HG03558 (cell line): ENCODE data around the gene OLIG3.

Experiments
- ATAC-seq: cut with Tn5 transposase; IDR thresholded peaks from one replicate; pipeline ENCODE4 v1.9.1; 2021; ENCODE audit warnings: moderate number of reproducible peaks; ENCODE audit not compliant: unreplicated experiment; ENCODE audit errors: extremely low read depth

OLIG3 gene

DNA sequence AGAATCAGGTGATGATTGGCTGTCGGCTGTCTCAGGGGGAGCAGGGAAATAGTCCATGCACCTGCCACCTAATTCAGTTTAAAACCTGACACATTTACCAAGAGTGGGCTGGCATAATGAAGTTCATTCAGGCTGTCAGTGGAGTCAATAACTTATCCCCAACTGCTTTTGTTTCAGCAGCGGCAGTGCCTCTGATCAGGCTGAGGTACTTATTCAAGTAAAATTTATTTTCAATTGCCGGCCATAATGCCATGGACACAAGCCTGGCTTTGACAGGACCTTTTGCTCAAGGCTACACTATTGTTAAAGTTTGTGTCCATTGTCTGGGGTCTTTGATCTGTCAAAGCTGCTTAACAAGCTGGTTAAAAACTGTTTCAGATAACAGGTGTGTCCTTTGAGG is 20.6 kb downstream of the OLIG3 start:
- ATAC-seq: no peak

DNA sequence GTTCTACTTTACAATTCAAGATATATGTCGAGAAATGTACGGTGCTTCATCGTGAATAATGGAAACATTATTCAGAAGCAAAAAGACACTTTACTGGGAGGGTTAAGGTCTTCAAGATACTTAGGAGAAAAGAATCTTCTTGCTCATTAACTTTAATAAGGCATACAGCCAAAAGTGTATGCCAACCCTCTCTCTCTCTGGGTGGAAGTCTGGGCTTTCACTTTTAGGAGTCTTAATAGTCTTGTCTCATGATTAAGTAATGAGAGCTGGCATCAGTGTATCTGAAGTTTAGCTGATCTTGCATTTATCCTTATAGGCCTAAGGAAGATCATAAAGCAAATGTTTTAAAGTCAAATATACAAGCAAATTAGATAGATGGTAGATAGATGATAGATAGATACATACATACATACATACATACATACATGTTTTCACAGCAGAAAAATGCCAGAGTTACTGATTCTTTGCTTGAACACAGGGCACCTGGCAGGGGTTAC is 21.5 kb downstream of the OLIG3 start:
- ATAC-seq: no peak

DNA sequence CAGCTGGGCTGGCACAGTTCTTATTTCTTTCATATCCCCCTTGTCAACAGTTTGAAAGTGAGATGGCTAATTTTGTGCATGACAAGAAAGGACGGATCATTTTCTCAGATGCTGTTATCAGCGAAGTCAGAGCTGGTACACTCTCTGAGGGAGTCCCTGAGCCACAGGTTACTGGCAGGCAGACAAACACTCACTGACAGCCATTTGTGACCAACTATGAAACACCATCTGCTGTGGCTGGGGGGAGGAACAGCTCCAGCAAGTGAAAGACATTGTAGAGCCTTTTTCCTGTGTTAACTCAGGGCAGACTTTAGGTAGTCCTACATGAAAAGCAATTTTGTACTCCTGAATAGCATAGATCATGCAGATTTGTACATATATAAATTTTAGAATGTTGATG is 22.2 kb downstream of the OLIG3 start:
- no peak for ATAC-seq

GRCh38 chr6:137471497-137471896 is 22.7 kb downstream of the OLIG3 start:
- no peak for ATAC-seq

DNA sequence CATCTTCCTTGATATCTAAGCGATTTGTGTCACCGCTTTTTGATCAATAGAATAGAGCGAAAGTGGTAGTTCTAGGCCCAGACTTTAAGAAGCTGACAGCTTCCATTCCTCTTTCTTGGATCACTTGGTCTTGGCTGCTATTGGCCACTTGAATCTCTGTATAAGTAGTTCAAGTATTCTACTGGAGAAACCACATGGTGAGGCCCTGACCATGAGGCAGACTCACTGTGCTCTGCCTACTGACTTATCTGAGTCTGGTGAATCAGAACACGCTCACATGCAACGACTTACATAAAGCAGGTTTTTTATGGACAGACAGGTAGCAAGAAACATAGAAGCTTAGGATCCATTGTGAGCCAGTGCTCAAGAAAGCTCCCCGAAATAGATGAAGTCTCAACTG is 27.0 kb downstream of the OLIG3 start:
- no peak for ATAC-seq

GRCh38 chr6:137465378-137466009 is 28.7 kb downstream of the OLIG3 start:
- ATAC-seq: no peak

GRCh38 chr6:137452333-137452894 is 41.8 kb downstream of the OLIG3 start:
- no peak for ATAC-seq

- no peak for ATAC-seq
Observed at GRCh38 chr6:137443901-137444300, 50.3 kb downstream of the OLIG3 start.
